Esophagus muscularis mucosa (tissue), 2 donors: ENCODE results near the gene ESYT2.

Source experiments
- POLR2A ChIP-seq: fragments of 450-650 bp; IDR thresholded peaks from one replicate; pipeline ENCODE4 v1.6.1; 2017; ENCODE audit warnings: antibody characterized with exemption, moderate library complexity, mild to moderate bottlenecking, low read depth
- POLR2AphosphoS5 ChIP-seq, 2 donors: sonication (generic); formaldehyde crosslinking; IDR thresholded peaks; one replicate each; pipeline ENCODE4 v1.6.1; 2017; ENCODE audit warnings: antibody characterized with exemption in 2 of 2

DNA sequence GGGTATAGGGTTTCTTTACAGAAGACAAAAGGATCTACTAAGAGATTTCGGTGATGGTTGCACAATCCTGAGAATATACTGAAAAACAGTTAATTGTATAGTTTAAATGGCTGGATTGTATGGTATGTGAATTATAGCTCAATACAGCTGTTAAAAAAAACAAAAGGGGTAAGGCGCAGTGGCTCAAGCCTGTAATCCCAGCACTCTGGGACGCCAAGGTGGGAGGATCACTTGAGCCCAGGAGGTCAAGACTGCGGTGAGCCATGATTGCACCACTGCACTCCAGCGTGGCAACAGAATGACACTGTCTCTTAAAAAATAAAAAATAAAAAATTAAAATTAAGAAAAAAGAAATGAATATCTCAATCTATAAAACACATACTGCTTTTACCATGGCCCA is 18.5 kb downstream of the ESYT2 start:
- TF ChIP-seq POLR2A, result no peak
- no peak for TF ChIP-seq POLR2AphosphoS5 (IDR thresholded peaks at IDR 0.05)
